Liver (tissue), 9 donors: ENCODE measurements around the gene EPB41L3. TPM values are rescaled to one million over a fixed set of nuclear protein-coding genes. Genes with fewer than 3 reads are reported as not detected.
"Not testable (repeated sequence)": the region's sequence is repeated elsewhere in the genome, so short reads cannot be mapped to it uniquely, and the experiment has no call there.

Experiments
- DNase-seq: peaks from one replicate; pipeline ENCODE4 v3.0.0-alpha.2; 2017; ENCODE audit warnings: low spot score
- H3K27ac ChIP-seq, 2 donors: one replicate each; pipeline ENCODE4 v1.7.0; 2013; ENCODE audit warnings: inconsistent platforms in 2 of 2, low read length in 2 of 2, control low read depth in 1 of 2, low read depth in 1 of 2, mild to moderate bottlenecking in 1 of 2
- H3K27me3 ChIP-seq, 4 donors: one replicate each; pipeline versions ENCODE4 v1.6.1 to v1.7.0; 2013; ENCODE audit warnings: low read length in 3 of 4, inconsistent platforms in 1 of 4, mild to moderate bottlenecking in 1 of 4, moderate library complexity in 1 of 4; ENCODE audit not compliant: control insufficient read depth in 4 of 4, insufficient read depth in 4 of 4
- H3K36me3 ChIP-seq, 4 donors: one replicate each; pipeline versions ENCODE4 v1.6.1 to v1.7.0; 2013; ENCODE audit warnings: low read length in 3 of 4, mild to moderate bottlenecking in 3 of 4, low read depth in 1 of 4, moderate library complexity in 1 of 4; ENCODE audit not compliant: control insufficient read depth in 4 of 4, insufficient read depth in 3 of 4
- H3K4me1 ChIP-seq, 4 donors: one replicate each; pipeline versions ENCODE4 v1.6.1 to v1.7.0; 2013; ENCODE audit warnings: low read length in 3 of 4, mild to moderate bottlenecking in 3 of 4, moderate library complexity in 1 of 4; ENCODE audit not compliant: control insufficient read depth in 4 of 4, insufficient read depth in 4 of 4
- H3K4me3 ChIP-seq, 3 donors: one replicate each; pipeline versions ENCODE4 v1.6.1 to v1.7.0; 2013; ENCODE audit warnings: low read length in 3 of 3, control low read depth in 1 of 3, low read depth in 1 of 3, mild to moderate bottlenecking in 1 of 3
- H3K9ac ChIP-seq, 2 donors: one replicate each; pipeline ENCODE4 v1.7.0; 2013; ENCODE audit warnings: low read length in 2 of 2, mild to moderate bottlenecking in 2 of 2, moderate library complexity in 2 of 2, control low read depth in 1 of 2, low read depth in 1 of 2
- H3K9me3 ChIP-seq, 4 donors: one replicate each; pipeline versions ENCODE4 v1.6.1 to v1.7.0; 2013; ENCODE audit warnings: low read length in 3 of 4; ENCODE audit not compliant: control insufficient read depth in 4 of 4
- CTCF ChIP-seq: fragments of 150-350 bp; IDR thresholded peaks from 2 replicates; pipeline ENCODE4 v1.5.1; 2017; ENCODE audit warnings: improper control_type of control experiment, low read depth, low read length; ENCODE audit not compliant: missing input control
- FOXA1 ChIP-seq: IDR thresholded peaks from 2 replicates; pipeline ENCODE4 v1.6.1; 2016; ENCODE audit warnings: antibody characterized with exemption
- GABPA ChIP-seq, 2 donors: IDR thresholded peaks in 1 of 2; conservative IDR thresholded peaks in 1 of 2; 2 replicates each; pipeline ENCODE4 v1.6.1; 2016; ENCODE audit warnings: antibody characterized with exemption in 2 of 2, mild to moderate bottlenecking in 1 of 2, moderate library complexity in 1 of 2
- HNF4A ChIP-seq, 2 donors: conservative IDR thresholded peaks; 2 replicates each; pipeline ENCODE4 v1.6.1; 2016; ENCODE audit warnings: antibody characterized with exemption in 2 of 2, mild to moderate bottlenecking in 2 of 2
- HNF4G ChIP-seq: IDR thresholded peaks from 2 replicates; pipeline ENCODE4 v1.6.1; 2016; ENCODE audit warnings: antibody characterized with exemption
- RAD21 ChIP-seq, 2 donors: IDR thresholded peaks; 2 replicates each; pipeline ENCODE4 v1.6.1; 2016; ENCODE audit warnings: antibody characterized with exemption in 2 of 2, mild to moderate bottlenecking in 2 of 2
- RXRA ChIP-seq, 2 donors: IDR thresholded peaks; 2 replicates each; pipeline ENCODE4 v1.6.1; 2017 to 2018; ENCODE audit warnings: antibody characterized with exemption in 2 of 2, mild to moderate bottlenecking in 1 of 2
- SP1 ChIP-seq: IDR thresholded peaks from 2 replicates; pipeline ENCODE4 v1.6.1; 2018; ENCODE audit warnings: antibody characterized with exemption, mild to moderate bottlenecking
- TAF1 ChIP-seq: conservative IDR thresholded peaks from 2 replicates; pipeline ENCODE4 v1.6.1; 2016; ENCODE audit warnings: antibody characterized with exemption, mild to moderate bottlenecking
- YY1 ChIP-seq: IDR thresholded peaks from 2 replicates; pipeline ENCODE4 v1.6.1; 2016; ENCODE audit warnings: antibody characterized with exemption, mild to moderate bottlenecking
- WGBS: extraction: QIAGEN DNeasy Blood & Tissue Kit; methylation state at CpG from one replicate; pipeline ENCODE4 v1.1.7; 2013; 5-methylcytosine and 5-hydroxymethylcytosine counted together
- polyA plus RNA-seq, 2 donors: library from polyadenylated mRNA; stranded (reverse) in 1 of 2; unstranded in 1 of 2; fragments of 200-250 nt in 1 of 2; fragments of >200 nt in 1 of 2; fragmentation: Nextera tagmentation in 1 of 2; extraction: Ambion mirVana in 1 of 2; gene quantifications; one replicate each; pipeline versions ENCODE4 v1.2.1 to v1.2.3, GENCODE V29; 2013 to 2015
- total RNA-seq, 2 donors: library from RNA; depleted of rRNA; stranded (reverse); fragments of >200 nt; gene quantifications; one replicate each; pipeline ENCODE4 v1.2.3, GENCODE V29; 2014
- TF ChIP-seq, protein P1 (sequence below): IDR thresholded peaks from 2 replicates; pipeline ENCODE4 v1.6.1; 2016; ENCODE audit warnings: antibody characterized with exemption
- TF ChIP-seq, protein P2 (sequence below): IDR thresholded peaks from 2 replicates; pipeline ENCODE4 v1.6.1; 2016; ENCODE audit warnings: antibody characterized with exemption, mild to moderate bottlenecking
- donor health status: healthy.
- donor health status: healthy.
- donor health status: healthy.
- donor health status: healthy.
- donor health status: healthy.

The EPB41L3 gene
- total and polyA plus RNA-seq, 4 donors: 1.4 to 14.5 (median 5.1) TPM

DNA sequence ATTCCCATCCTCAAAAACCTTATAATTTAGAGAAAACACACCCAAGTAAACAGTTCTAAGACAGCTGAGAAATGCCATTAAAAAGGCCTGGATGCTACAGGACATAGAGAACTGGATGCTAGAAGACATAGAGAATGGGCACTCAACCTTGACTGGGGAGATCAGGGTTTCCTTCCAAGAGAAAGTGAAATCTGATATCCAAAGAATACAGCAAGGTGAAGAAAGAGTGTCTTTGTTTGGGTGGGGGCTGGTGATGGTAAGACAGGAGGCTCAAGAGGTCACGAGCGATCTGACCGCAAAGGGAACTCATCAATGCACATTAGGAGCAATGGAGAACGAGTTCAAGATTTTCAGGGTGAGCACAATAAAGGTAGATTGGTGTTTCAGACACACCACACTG is 31.6 kb downstream of the EPB41L3 start:
- H3K9ac ChIP-seq: no peak overlapping the region
- H3K27me3 ChIP-seq: no peaks in the 10 kb centered on the region
- no peaks in the 10 kb centered on the region for H3K9me3 ChIP-seq
- H3K4me1 ChIP-seq: no peaks in the 10 kb centered on the region
- DNase-seq: no peak
- H3K36me3 ChIP-seq: no peaks in the 10 kb centered on the region
- H3K4me3 ChIP-seq: no peak overlapping the region
- no peak for TF ChIP-seq HNF4A (conservative IDR thresholded peaks at IDR 0.05)
- no peak for TF ChIP-seq TAF1
- no peak for TF ChIP-seq RAD21 (IDR thresholded peaks at IDR 0.05)
- no peak for TF ChIP-seq RXRA (IDR thresholded peaks at IDR 0.05)
- no peak for TF ChIP-seq YY1
- TF ChIP-seq FOXA1: no peak
- TF ChIP-seq, protein P1, sequence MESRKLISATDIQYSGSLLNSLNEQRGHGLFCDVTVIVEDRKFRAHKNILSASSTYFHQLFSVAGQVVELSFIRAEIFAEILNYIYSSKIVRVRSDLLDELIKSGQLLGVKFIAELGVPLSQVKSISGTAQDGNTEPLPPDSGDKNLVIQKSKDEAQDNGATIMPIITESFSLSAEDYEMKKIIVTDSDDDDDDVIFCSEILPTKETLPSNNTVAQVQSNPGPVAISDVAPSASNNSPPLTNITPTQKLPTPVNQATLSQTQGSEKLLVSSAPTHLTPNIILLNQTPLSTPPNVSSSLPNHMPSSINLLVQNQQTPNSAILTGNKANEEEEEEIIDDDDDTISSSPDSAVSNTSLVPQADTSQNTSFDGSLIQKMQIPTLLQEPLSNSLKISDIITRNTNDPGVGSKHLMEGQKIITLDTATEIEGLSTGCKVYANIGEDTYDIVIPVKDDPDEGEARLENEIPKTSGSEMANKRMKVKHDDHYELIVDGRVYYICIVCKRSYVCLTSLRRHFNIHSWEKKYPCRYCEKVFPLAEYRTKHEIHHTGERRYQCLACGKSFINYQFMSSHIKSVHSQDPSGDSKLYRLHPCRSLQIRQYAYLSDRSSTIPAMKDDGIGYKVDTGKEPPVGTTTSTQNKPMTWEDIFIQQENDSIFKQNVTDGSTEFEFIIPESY: no peak
- no peak for TF ChIP-seq GABPA (IDR thresholded peaks at IDR 0.05 in 1 of 2, conservative IDR thresholded peaks at IDR 0.05 in 1 of 2)
- no peak for TF ChIP-seq HNF4G
- no peak for TF ChIP-seq SP1
- no peak for TF ChIP-seq CTCF
- TF ChIP-seq, protein P2, sequence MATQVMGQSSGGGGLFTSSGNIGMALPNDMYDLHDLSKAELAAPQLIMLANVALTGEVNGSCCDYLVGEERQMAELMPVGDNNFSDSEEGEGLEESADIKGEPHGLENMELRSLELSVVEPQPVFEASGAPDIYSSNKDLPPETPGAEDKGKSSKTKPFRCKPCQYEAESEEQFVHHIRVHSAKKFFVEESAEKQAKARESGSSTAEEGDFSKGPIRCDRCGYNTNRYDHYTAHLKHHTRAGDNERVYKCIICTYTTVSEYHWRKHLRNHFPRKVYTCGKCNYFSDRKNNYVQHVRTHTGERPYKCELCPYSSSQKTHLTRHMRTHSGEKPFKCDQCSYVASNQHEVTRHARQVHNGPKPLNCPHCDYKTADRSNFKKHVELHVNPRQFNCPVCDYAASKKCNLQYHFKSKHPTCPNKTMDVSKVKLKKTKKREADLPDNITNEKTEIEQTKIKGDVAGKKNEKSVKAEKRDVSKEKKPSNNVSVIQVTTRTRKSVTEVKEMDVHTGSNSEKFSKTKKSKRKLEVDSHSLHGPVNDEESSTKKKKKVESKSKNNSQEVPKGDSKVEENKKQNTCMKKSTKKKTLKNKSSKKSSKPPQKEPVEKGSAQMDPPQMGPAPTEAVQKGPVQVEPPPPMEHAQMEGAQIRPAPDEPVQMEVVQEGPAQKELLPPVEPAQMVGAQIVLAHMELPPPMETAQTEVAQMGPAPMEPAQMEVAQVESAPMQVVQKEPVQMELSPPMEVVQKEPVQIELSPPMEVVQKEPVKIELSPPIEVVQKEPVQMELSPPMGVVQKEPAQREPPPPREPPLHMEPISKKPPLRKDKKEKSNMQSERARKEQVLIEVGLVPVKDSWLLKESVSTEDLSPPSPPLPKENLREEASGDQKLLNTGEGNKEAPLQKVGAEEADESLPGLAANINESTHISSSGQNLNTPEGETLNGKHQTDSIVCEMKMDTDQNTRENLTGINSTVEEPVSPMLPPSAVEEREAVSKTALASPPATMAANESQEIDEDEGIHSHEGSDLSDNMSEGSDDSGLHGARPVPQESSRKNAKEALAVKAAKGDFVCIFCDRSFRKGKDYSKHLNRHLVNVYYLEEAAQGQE: no peak
- 89% methylated on average over 4 of the region's 4 CpGs for WGBS
- H3K27ac ChIP-seq: no peak overlapping the region

DNA sequence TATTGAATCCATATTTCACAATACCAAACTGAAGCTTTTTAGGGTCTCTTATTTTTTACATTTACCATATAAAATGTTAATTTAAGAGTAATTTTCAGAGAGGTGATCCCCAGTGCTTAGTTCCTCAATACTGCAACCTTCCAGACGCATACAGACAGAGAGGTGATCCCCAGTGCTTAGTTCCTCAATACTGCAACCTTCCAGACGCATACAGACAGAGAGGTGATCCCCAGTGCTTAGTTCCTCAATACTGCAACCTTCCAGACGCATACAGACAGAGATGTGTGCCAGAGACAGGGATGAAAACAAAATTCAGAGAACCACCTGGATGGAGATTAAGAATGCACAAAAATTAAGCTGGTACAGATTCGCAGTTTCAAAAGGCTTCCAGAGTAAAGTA is 32.3 kb downstream of the EPB41L3 start:
- 75% methylated on average over 4 of the region's 4 CpGs for WGBS
- H3K4me3 ChIP-seq, H3K36me3 ChIP-seq, H3K4me1 ChIP-seq, H3K9ac ChIP-seq, H3K27me3 ChIP-seq, H3K27ac ChIP-seq, H3K9me3 ChIP-seq, DNase-seq: not testable (repeated sequence)
